HUES48 (cell line): ENCODE measurements around the gene PLPPR5.

Experiments used
- H3K27ac ChIP-seq: one replicate; pipeline ENCODE4 v1.7.0; 2013; ENCODE audit warnings: low read depth, low read length, inconsistent platforms
- H3K27me3 ChIP-seq: 2 replicates; pipeline ENCODE4 v1.6.1; 2013; ENCODE audit warnings: mild to moderate bottlenecking, low read length; ENCODE audit not compliant: control insufficient read depth, insufficient read depth
- H3K36me3 ChIP-seq: 2 replicates; pipeline ENCODE4 v1.6.1; 2013; ENCODE audit warnings: low read length; ENCODE audit not compliant: control insufficient read depth, insufficient read depth
- H3K4me1 ChIP-seq: 2 replicates; pipeline ENCODE4 v1.6.1; 2013; ENCODE audit warnings: mild to moderate bottlenecking, low read length; ENCODE audit not compliant: control insufficient read depth, insufficient read depth
- H3K4me3 ChIP-seq: 2 replicates; pipeline ENCODE4 v1.5.1; 2013; ENCODE audit warnings: mild to moderate bottlenecking, low read depth, low read length
- H3K9ac ChIP-seq: 2 replicates; pipeline ENCODE4 v1.6.1; 2013; ENCODE audit warnings: mild to moderate bottlenecking, low read depth, low read length, moderate library complexity
- H3K9me3 ChIP-seq: 2 replicates; pipeline ENCODE4 v1.6.1; 2013; ENCODE audit warnings: low read length; ENCODE audit not compliant: control insufficient read depth, insufficient read depth

PLPPR5 gene

DNA sequence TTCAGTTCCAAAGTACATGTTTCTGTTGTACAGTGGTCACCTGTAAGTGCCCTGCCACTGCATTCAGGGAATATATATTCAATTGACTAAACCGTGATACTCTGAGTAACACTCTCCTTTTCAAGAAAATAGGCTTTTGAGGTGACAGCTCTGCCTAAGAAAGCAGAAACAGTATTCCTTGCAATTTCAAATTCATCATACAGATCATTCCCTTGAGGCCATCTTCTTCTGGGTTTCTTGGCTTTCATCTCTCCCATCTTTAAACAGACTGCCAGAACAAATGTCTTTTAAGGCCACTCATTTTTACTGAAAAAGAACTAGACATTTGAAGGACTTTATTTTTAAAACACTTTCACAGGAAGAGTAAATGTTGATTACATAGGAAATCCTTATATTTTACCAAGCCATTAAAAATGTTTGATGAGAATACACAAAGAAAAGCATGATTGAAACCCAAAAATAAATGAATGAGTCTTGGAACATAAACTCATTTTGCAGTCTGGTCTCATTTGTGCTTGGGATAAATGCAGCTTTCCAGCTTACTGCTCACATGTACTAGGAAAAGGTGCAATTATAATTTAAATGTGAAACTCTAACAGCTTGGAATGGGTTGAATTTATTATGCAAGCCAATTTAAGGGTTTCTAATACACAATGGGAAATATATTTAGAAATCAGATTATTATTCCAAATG is 34.7 kb downstream of the PLPPR5 start:
- H3K9me3 ChIP-seq = no peaks in the 10 kb centered on the region
- peaks cover 29% of the 10 kb centered on the region for H3K4me1 ChIP-seq
- H3K36me3 ChIP-seq = no peaks in the 10 kb centered on the region
- no peaks in the 10 kb centered on the region for H3K27me3 ChIP-seq
- H3K9ac ChIP-seq = no peak overlapping the region
- H3K4me3 ChIP-seq = no peak overlapping the region
- no peak overlapping the region for H3K27ac ChIP-seq

- H3K27me3 ChIP-seq = no peaks in the 10 kb centered on the region
- no peaks in the 10 kb centered on the region for H3K36me3 ChIP-seq
- no peaks in the 10 kb centered on the region for H3K9me3 ChIP-seq
- no peak overlapping the region for H3K4me3 ChIP-seq
- no peak overlapping the region for H3K27ac ChIP-seq
- peaks cover 27% of the 10 kb centered on the region for H3K4me1 ChIP-seq
- H3K9ac ChIP-seq = no peak overlapping the region
Observed at GRCh38 chr1:98967122-98967521, 37.5 kb downstream of the PLPPR5 start.

DNA sequence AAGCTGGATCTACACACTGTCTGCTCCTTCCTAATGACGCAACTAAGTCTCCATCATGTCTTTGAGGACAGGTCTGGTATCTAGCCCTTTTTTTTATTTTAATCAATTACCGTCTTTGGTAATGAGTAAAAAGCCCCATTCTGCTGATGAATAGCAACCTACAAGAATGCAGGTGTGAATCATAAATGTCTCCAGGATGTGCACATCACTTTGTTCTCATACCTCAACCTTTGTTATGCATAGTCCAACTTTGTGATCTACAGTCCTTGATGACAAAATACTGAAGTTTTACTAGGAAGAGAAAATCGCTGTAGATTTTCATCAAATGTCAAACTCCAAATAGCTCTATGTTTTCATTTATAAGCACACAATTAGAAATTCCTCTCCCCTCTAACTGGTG is 39.3 kb downstream of the PLPPR5 start:
- no peak overlapping the region for H3K27ac ChIP-seq
- no peaks in the 10 kb centered on the region for H3K36me3 ChIP-seq
- no peak overlapping the region for H3K4me3 ChIP-seq
- H3K27me3 ChIP-seq = no peaks in the 10 kb centered on the region
- H3K4me1 ChIP-seq = peaks cover 27% of the 10 kb centered on the region
- no peak overlapping the region for H3K9ac ChIP-seq
- H3K9me3 ChIP-seq = no peaks in the 10 kb centered on the region

DNA sequence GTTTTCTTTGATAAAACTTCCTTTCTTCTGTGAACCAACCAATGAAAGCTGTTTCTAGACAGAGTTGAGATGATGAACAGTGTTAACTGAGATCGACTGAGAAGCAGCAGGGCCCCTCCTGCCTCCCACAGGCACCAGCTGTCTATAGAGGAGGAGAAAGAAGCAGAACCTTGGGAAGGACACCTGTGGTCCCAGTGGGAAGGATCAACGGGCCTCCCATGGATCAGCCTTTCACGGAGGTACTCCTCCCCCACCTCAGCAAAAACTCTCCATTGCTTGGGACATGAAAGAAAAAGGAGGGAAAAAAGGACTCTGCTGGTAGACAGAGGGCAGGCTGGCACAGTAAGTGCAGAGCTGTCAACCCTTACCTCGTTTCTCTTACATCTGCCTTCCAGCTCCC is 40.5 kb downstream of the PLPPR5 start:
- no peak overlapping the region for H3K4me3 ChIP-seq
- H3K27me3 ChIP-seq = no peaks in the 10 kb centered on the region
- H3K27ac ChIP-seq = no peak overlapping the region
- H3K9me3 ChIP-seq = no peaks in the 10 kb centered on the region
- no peak overlapping the region for H3K9ac ChIP-seq
- H3K4me1 ChIP-seq = peaks cover 27% of the 10 kb centered on the region
- no peaks in the 10 kb centered on the region for H3K36me3 ChIP-seq

DNA sequence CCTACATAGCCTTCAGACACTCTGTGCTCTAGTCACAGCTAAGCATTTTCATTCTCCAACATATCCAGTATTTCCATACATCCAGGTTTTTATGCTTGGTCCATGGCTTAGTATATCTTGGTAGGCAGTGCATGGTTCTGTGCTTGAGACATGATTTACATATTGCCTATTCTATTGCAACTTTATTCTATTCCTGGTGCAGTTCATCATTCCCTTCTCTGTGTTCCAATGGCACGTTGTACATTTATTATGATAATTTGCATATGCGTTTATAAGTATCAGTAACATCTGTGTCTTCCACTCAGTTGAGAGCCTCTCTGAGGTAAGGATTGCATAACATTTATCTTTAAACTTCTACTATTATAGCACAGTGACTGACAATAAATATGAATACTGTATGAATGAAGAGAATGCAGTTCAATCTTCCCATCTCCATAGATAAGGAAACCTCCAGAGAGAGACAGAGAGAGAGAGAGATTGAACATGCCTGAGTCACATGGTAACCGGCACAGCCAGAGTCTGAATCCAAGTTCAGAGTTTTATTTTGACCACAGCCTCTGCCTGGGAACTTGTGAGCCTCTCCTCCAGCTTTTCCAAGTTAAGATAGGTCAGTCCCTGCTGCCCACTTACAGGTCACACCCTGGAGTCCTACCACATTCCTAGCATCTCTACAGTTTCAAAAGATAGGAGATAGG is 41.5 kb downstream of the PLPPR5 start:
- Histone ChIP-seq H3K4me3 (no peak overlapping the region), H3K9ac (no peak overlapping the region), H3K4me1 (peaks cover 27% of the 10 kb centered on the region), H3K36me3 (no peaks in the 10 kb centered on the region), H3K27ac (no peak overlapping the region), H3K27me3 (no peaks in the 10 kb centered on the region), H3K9me3 (no peaks in the 10 kb centered on the region)

- Histone ChIP-seq H3K4me3 (no peak overlapping the region), H3K4me1 (peaks cover 18% of the 10 kb centered on the region), H3K27me3 (no peaks in the 10 kb centered on the region), H3K9ac (no peak overlapping the region), H3K36me3 (no peaks in the 10 kb centered on the region), H3K27ac (no peak overlapping the region), H3K9me3 (no peaks in the 10 kb centered on the region)
Observed at GRCh38 chr1:98962156-98962555, 42.5 kb downstream of the PLPPR5 start.

DNA sequence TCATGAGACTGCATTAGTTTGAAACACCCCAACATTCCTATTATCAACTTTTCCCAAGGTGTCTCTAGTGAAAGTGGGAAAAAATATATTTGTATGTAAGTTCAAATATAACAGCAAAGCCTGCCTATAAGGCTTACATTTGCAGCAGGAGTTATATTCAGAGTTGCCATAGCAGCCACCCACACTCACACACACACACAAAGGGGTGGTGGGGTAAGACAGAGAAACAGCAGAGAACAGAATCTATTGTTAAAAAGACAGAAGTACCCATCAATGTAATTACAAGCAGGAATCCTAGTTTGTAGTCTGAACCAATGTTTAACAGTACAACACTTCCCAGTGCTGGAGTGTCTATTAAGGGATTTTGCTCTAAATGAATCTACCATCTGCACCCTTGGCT is 55.0 kb downstream of the PLPPR5 start:
- no peaks in the 10 kb centered on the region for H3K36me3 ChIP-seq
- H3K9ac ChIP-seq = no peak overlapping the region
- no peak overlapping the region for H3K27ac ChIP-seq
- no peak overlapping the region for H3K4me3 ChIP-seq
- no peaks in the 10 kb centered on the region for H3K27me3 ChIP-seq
- H3K9me3 ChIP-seq = no peaks in the 10 kb centered on the region
- H3K4me1 ChIP-seq = no peaks in the 10 kb centered on the region

DNA sequence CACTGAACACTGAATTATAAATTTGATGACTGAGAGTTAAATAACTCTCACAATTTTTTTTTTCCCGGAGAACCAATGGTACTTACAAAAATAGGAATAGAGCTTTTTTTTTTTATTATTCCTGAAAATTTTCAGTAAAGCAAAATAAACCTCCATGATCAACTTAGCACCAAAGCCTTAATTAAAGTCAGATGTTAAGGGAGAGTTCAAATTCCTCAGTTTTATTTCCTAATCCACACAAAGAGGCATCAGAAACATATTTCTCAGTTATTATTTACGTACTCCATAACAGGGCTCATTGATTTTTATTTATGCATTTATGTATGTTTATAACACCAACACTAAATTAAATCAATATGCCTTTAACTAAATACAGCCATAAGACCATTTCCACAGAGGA is 55.5 kb downstream of the PLPPR5 start:
- H3K4me3 ChIP-seq = no peak overlapping the region
- no peaks in the 10 kb centered on the region for H3K36me3 ChIP-seq
- no peak overlapping the region for H3K27ac ChIP-seq
- no peaks in the 10 kb centered on the region for H3K27me3 ChIP-seq
- H3K9ac ChIP-seq = no peak overlapping the region
- H3K4me1 ChIP-seq = no peaks in the 10 kb centered on the region
- no peaks in the 10 kb centered on the region for H3K9me3 ChIP-seq

DNA sequence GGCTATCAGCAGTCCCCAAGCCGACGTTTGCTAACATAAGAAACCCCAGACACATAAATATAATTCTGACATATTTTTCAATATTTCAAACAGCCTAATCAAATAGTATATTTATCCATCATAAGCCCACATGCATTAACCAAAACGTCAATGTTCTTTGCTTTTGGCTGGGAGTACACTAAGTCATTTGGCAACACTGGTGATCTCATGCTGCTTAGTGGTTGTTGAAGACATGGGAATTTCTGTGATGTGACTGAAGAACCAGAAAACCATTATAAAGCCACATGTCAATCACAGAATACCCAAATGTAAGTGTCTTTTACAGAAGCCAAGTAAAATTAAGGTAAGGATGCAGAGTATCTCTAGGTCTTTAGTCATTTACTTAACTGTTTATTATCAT is 57.6 kb downstream of the PLPPR5 start:
- Histone ChIP-seq H3K4me1 (no peaks in the 10 kb centered on the region), H3K9me3 (no peaks in the 10 kb centered on the region), H3K27ac (no peak overlapping the region), H3K36me3 (no peaks in the 10 kb centered on the region), H3K27me3 (no peaks in the 10 kb centered on the region), H3K4me3 (no peak overlapping the region), H3K9ac (no peak overlapping the region)

- no peaks in the 10 kb centered on the region for H3K9me3 ChIP-seq
- no peaks in the 10 kb centered on the region for H3K36me3 ChIP-seq
- H3K27ac ChIP-seq = no peak overlapping the region
- no peak overlapping the region for H3K9ac ChIP-seq
- no peaks in the 10 kb centered on the region for H3K4me1 ChIP-seq
- no peak overlapping the region for H3K4me3 ChIP-seq
- H3K27me3 ChIP-seq = no peaks in the 10 kb centered on the region
Observed at GRCh38 chr1:98940722-98941079, 64.0 kb downstream of the PLPPR5 start.

GRCh38 chr1:98940069-98940721 is 64.5 kb downstream of the PLPPR5 start:
- no peak overlapping the region for H3K4me3 ChIP-seq
- H3K27ac ChIP-seq = no peak overlapping the region
- no peaks in the 10 kb centered on the region for H3K9me3 ChIP-seq
- H3K4me1 ChIP-seq = no peaks in the 10 kb centered on the region
- no peaks in the 10 kb centered on the region for H3K36me3 ChIP-seq
- H3K27me3 ChIP-seq = no peaks in the 10 kb centered on the region
- no peak overlapping the region for H3K9ac ChIP-seq
